HG03103 (cell line): ENCODE results near the gene ADIPOR1.
"Not testable (repeated sequence)": the region's sequence is repeated elsewhere in the genome, so short reads cannot be mapped to it uniquely, and the experiment has no call there.

Experiments used
- ATAC-seq: cut with Tn5 transposase; IDR thresholded peaks from one replicate; pipeline ENCODE4 v1.9.1; 2021; ENCODE audit warnings: low read depth; ENCODE audit not compliant: unreplicated experiment

The ADIPOR1 gene, protein sequence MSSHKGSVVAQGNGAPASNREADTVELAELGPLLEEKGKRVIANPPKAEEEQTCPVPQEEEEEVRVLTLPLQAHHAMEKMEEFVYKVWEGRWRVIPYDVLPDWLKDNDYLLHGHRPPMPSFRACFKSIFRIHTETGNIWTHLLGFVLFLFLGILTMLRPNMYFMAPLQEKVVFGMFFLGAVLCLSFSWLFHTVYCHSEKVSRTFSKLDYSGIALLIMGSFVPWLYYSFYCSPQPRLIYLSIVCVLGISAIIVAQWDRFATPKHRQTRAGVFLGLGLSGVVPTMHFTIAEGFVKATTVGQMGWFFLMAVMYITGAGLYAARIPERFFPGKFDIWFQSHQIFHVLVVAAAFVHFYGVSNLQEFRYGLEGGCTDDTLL

DNA sequence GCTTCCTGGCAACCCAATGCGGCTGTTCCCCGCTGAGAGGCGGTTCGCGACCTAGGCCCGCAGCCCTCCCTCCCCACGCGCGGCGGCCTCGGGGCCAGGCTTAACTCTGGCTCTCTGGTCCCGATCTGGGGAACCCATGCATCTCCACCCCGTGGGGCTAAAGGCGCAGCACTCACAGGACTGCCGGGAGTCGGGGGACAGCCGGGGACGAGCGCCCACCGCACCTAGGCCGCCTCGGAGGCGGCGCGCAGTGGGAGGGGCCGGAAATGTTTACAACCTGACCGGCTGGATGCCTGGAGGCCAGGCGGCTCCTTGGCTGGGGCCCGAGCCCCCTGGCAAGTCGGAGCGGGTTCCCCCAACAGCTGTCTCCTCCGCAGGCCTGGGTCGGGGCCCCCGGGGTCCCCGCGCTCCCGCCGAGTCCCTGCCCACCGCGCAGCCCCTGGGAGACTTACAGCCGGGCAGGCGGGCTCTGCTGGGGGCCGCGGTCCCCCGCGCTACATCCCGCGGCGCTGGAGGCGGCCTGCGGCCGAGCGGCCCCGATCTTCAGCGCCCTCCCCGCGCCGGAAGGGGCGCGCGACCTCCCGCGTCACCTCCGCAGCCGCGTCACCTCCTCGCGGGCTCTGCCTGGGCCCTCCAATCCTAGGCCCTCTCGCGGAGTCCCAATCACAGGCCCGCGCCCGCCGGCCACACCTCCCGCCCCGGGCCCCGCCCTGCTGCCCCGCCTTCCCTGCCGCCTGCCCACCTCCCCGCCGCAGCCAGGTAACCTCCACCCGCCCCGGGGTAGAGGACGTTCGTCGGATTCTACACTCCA, at the start of gene ADIPOR1:
ADIPOR1 (minus strand) TSS at position 580 of the 811 bp plus-strand sequence. CDS start 7,242 bp downstream, outside the sequence.
- peak; percentile 98 for ATAC-seq

DNA sequence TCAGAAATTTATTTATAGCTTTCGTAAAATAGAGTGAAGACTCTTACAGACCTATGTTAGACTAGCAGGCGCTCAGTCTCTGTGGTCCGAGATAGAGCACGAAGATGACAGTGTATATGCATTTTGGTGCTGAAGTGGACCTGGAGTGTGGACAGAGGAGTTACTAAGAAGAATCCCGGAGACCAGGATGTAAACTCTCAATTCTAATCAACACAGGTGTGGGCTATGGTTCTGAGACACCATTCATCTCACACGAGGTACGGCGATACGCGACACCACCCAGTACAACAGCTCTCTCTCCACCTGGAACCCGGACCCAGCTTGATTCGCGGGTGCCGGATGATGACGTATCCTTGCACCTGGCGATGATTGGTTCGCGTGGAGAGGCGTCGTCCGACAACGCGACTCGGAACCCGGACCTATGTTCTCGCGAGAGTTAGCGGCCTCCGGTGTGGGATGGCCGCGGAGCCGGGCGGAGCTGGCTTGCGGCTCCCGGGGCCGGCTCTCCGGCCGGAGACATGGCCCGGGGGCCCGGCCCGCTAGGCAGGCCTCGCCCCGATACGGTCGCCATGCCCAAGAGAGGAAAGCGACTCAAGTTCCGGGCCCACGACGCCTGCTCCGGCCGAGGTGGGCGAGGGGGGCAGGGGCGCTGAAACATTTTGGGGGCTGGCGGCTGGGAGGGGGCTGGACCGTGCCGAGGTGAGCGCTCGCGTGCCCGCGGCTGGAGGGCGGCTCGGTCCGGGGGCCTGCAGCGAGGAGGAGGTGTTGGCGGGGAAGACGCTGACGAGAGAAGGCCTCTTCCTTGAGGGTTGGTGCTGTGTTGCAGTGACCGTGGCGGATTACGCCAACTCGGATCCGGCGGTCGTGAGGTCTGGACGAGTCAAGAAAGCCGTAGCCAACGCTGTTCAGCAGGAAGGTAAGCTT, 49.1 kb upstream of the ADIPOR1 start, which contains the start of gene TMEM183A:
TMEM183A (plus strand) TSS at position 427 of the 924 bp plus-strand sequence; CDS start at position 519, 92 bp downstream.
- peak; percentile 86 for ATAC-seq

DNA sequence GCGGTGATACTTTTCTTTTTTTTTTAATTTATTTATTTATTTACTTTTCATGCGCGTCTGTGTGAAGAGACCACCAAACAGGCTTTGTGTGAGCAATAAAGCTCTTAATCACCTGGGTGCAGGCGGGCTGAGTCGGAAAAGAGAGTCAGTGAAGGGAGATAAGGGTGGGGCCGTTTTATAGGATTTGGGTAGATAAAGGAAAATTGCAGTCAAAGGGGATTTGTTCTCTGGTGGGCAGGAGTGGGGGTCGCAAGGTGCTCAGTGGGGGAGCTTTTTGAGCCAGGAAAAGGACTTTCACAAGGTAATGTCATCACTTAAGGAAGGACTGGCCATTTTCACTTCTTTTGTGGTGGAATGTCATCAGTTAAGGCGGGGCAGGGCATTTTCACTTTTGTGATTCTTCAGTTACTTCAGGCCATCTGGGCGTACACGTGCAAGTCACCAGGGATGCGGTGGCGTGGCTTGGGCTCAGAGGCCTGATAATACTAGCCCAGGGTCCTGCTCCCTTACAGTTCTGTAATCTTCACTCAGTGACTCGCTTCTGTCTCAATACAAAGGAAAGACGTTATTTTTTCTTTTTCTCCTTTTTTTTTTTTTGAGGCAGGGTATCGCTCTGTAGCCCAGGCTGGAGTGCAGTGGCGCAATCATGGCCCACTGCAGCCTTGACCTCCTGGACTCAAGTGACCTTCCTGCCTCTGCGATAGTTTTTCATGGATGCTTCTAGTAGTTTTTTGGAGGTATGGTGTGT, 47.5 kb upstream of the ADIPOR1 start:
- not testable (repeated sequence) for ATAC-seq

DNA sequence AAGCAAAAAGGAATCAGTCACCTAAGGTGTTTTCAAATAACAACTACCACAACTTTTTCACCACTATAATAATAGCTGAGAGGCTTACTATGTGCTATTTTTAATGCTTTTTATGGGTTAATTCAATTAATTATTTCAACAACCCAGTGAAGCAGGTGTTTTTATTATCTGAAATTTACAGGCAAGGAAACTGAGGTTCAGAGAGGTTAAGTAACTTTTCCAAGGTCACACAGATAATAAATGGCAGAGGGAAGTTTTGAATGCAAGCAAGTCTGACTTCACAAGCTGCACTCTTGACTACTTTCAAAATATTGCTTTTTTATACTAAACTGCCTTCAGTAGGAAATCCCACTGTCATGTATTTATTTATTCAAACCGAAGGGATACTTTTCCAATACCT, 44.8 kb upstream of the ADIPOR1 start:
- no peak for ATAC-seq

DNA sequence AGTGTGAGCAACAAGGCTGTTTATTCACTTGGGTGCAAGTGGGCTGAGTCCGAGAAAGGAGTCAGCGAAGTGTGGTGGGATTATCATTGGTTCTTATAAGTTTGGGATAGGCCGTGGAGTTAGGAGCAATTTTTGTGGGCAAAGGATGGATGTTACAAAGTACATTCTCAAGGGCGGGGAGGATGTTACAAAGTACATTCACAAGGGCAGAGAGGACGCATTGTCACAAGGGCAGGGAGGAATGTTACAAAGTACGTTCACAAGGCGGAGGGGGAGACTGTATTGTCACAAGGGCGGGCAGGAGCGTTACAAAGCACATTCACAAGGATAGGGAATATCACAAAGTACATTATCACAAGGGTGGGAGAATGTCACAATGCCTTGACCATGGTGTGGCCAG, 43.9 kb upstream of the ADIPOR1 start:
- no peak for ATAC-seq

DNA sequence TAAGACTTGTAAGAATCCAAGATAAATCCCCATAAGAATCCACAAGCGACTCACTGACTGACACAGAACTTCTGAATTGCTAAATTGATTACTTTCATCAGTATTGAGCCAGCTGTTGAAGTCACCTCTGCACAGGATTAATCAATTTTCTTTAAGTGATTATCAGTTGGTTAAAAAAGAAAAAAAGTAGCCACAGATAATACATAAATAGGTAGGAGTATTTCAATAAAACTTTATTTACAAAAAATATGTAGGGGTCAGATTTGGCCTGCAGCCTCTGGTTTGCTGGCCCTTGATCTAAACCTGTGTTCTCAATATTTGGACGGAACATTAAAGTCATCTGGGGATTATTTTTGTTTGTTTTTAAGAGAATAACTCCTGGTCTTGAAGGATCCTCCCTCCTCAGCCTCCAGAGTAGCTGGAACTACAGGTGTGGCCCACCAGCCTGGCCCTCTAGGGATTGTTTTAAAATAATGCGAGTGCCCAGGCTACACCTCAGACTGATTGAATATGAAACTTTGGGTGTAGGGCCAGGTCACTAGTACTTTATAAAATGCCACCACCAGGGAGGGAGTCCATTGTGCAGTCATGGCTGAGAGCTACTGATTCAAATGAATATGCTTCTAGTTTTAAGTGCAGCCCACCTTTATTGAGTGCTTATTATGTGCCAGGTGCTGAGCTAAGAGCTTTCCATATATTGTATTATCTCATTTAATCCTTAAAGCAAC, 42.3 kb upstream of the ADIPOR1 start:
- ATAC-seq = no peak

DNA sequence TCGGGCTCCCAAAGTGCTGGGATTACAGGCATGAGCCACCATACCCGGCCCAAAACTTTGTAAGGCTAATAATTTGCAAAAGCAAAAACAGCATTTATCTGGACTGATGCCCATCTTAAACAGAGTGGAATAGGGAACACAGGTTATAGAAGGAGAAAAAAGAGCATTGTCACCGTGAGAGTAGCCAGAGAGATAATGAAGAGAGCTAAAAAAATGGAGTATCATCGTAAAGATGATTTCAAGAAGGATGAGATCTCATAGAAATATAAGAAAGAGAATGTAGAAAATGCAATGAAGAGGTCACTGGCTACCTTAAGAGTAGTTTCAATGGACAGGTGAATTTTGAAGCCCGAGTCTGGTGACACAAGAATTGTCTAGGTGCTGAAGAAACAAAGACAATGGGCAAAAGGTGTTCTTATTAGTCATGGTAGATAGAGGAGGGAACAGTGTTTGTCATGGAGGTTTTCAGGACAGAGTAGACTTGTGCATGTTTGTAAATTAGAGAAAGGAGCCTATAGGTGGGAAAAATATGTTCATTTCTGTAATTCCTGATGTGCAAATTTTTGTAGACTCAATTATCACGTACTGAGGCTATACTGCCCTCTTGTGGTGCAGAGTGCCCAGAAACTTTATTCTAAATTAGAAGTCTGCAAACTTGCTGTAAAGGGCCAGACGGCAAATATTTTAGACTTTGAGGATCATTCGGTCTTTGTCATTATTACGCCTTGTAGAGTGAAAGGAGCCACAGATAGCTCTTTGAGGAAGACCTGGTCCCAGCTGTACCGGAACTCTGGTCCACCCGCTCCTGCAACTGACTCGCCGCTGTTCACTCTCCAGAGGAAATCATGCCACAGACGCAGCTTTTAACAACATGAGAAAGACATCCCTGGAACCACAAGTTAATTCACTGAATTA, 41.0 kb upstream of the ADIPOR1 start:
- no peak for ATAC-seq

DNA sequence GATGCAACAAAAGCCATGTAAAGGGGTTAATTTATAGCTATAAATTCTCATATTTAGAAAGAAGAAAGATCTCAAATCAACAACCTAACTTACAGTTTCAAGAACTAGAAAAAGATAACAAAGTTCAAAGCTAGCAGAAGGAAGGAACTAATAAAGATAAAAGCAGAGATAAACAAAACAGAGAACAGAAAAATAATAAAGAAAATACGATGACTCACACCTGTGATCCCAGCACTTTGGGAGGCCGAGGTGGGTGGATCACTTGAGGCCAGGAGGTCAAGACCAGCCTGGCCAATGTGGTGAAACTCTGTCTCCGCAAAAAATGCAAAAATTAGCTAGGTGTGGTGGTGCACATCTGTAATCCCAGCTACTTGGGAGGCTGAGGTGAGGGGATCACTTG, 36.6 kb upstream of the ADIPOR1 start:
- no peak for ATAC-seq

DNA sequence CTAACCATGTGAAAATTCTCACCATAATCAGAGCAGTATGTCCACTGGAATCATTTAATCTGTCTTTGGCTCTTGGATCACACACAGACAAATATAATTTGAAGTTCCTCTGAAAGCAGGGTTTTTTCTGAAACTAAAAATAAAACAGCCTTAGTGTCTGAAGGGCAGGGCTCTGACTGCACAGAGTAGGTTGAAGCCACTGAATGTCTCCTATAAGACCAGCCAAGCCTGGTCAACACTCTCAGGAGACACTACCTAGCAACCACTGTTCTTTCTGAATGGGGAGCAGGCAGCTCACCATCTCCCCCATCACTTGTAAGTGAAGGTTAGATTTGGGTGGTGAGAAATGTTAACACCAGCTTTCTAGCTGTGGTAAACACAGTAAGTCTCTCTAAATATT, 33.0 kb upstream of the ADIPOR1 start:
- no peak for ATAC-seq

DNA sequence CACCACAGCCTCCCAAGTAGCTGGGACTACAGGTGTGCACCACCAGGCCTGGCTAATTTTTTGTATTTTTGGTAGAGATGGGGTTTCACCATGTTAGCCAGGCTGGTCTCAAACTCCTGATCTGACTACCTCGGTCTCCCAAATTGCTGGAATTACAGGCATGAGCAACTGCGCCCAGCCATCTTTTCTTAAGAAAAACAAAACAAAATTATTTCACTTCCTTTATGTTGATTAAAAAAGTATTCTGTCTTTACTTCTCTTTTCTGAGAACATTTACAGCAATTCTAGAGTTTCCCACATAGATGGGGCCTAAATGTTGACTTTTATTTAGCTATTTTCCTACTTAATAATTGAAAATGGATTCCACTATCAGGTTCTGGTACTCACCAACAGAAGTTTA, 31.8 kb upstream of the ADIPOR1 start:
- no peak for ATAC-seq

DNA sequence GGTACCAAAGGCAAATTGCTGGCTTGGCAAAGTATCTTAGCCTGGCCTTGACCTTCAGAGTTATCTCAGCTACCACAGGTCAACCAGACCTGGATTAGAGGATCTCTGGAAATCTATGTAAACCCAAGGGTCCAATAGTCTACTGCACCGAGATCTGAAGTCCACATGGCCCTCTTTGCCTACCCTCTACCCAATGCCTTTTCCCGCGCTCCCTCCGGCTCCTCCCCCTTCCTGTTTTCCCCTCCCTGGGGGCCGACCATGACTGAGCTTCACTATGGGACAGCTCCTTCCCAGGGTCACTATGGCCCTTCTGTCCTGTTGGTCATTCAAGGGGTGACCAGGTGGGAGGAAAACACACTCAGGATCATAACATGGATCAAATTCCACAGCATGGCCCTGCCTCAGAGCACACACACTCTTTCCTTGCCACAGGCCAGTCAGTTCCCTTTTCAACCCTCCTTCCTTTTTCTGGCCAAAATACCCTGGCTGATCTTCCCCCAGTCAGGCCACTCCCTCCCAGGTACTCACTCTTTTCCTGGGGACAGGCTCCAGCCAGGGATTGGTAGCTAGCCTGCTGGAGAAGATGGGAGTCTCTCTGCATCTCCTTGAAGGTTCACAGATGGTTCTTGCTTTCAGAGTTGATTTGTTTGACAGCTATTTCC, 29.9 kb upstream of the ADIPOR1 start:
- ATAC-seq = no peak

DNA sequence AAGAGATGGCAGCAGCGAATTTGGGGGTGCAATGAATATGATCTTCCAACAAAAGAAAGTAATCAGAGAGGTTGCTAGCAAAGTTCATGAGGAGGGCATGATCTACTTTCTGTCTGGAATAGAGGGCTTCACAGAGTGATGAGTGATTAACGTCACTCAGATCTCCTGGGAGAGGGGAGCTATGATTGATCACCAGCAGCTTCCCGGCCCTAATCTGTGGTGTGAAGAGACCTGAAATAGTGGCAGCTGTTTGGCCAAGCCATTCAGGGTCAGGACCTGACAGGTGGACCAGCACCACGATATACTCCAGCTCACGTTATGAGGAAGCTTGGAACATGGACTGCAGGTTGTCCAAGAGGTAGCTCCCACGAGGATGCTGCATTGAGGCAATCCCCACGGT, 29.1 kb upstream of the ADIPOR1 start:
- no peak for ATAC-seq

DNA sequence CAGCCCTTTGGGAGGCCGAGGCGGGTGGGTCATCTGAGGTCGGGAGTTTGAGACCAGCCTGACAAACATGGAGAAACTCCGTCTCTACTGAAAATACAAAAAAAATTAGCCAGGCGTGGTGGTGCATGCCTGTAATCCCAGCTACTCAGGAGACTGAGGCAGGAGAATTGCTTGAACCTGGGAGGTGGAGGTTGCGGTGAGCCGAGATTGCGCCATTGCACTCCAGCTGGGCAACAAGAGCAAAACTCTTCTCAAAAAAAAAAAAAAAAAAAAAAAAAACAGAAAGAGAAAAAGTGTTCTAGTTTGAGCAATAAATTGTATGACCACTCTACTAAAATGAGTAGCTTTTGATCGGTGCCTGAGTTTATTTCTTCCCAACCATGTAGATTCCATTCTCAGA, 28.0 kb upstream of the ADIPOR1 start:
- not testable (repeated sequence) for ATAC-seq

DNA sequence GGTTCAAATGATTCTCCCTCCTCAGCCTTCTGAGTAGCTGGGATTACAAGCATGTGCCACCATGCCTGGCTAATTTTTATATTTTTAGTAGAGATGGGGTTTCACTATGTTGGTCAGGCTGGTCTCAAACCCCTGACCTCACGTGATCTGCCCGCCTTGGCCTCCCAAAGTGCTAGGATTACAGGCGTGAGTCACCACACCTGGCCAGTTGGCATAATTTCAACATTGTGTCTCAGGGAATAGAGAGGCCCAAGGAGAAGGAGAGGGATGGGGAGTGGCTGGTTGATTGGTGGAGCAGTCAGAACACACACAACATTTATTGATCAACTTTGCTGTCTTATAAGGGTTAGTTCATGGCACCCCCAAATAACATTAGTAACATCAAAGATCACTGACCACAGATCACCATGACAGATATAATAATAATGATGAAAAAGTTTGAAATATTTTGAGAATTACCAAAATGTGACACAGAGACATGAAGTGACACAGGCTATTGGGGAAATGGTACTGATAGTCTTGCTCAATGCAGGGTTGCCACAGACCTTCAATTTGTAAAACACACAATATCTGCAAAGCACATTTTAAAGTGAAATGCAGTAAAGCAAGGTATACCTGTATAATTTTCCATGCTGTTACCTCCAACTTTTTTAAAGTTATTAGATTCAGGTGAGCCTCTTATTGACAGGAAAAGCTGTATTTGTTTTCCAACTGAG, 24.8 kb upstream of the ADIPOR1 start:
- no peak for ATAC-seq

DNA sequence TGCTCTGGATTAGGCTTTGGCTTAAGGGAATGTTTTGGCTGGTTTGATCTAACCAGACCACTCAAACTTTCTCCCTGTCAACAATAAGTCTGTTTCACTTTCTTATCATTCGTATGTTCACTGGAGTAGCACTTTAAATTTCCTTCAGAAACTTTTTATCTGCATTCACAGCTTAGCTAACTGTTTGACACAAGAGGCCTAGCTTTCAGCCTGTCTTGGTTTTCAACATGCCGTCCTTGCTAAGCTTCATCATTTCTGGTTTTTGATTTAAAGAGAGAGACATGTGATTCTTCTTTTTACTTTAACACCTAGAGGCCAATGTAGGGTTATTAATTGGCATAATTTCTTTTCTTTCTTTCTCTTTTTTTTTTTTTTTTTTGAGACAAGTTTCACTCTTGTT, 23.8 kb upstream of the ADIPOR1 start:
- ATAC-seq = no peak

DNA sequence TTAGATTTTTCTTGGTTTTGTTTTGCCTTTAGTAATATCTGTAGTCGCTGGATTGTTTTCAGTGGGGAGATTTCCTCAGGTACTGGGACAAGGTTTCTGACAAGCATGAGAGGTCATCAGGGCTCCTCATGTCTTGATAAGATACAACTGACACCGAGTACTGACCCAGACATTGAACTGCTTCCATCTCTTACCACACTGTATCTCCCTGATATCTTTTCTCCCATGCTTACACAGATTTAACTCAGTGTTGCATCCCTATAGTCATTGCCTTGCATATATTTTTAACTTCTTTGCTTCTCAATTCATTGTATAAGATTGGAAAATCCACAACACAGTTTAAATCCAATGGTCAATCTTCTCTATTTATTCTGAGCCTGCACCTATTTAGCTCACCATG, 21.3 kb upstream of the ADIPOR1 start:
- no peak for ATAC-seq

DNA sequence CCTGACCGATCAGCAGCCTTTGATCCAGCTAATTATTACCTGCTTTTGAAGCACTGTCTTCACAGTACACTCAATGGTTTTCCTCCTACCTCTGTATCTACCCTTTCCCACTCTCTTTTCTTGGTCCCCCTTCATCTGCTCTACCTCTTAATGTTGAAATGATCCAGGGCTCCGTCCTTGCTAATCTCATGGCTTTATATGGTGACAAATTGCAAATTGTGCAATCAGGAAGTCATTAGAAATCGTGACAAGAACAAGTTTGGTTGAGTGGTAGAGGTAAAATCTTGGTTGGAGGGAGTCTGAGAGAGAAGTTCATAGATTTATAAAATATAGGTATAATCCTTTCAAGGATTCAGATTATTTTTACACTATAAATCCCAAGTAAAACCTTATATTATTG, 18.5 kb upstream of the ADIPOR1 start:
- no peak for ATAC-seq
